OCI-LY7 (cell line): ENCODE data around the gene ATP4A.

Experiments used
- EZH2phosphoT487 ChIP-seq: fragments of 200-600 bp; sonication (generic); IDR thresholded peaks from 2 replicates; pipeline ENCODE4 v1.6.1; 2018; ENCODE audit warnings: low read depth, borderline replicate concordance, mild to moderate bottlenecking, mixed run types, antibody characterized with exemption, low read length, moderate library complexity, mixed read lengths
- TF ChIP-seq, protein P1 (sequence below): fragments of 200-600 bp; sonication (generic); conservative IDR thresholded peaks from 2 replicates; pipeline ENCODE4 v1.5.1; 2014; ENCODE audit warnings: mild to moderate bottlenecking, antibody characterized with exemption, low read length, moderate library complexity, mixed read lengths

DNA sequence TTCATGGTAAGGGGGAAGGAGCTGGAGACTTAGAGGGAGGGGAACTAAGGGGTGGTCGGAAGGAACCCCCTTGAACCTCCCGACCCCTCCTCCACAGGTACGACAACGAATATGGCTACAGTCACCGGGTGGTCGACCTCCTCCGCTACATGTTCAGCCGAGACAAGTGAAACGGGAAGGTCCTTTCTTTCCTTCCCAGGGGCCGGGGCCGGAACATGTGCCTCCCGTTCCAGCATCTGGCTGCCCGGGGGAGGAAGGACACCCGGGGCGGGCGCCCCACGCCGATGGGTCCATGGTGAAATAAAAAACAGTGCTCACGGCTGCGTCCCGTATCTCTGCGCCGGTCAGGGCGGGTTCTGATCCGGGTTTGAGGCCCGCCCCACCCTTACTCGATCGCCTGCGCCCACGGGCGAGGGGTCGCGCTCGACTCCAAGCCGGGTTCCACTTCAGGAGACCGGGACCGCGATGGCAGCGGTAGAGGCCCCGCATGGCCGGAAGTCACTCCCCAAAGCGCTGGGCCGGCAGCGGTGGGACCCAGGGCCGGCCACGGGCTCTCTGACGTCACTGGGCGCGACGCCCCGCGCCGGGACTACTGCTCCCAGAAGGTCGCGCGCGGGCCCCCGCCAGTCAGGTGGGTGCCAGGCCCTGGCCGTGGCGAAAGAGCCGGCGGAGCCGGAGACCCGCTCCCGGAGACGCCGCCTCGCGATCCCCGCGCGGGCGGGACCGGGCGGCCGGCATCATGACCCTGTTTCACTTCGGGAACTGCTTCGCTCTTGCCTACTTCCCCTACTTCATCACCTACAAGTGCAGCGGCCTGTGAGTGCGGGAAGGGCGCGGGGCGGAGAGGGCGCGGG is 18.2 kb downstream of the ATP4A start, which contains the start of gene TMEM147:
- TF ChIP-seq, protein P1, sequence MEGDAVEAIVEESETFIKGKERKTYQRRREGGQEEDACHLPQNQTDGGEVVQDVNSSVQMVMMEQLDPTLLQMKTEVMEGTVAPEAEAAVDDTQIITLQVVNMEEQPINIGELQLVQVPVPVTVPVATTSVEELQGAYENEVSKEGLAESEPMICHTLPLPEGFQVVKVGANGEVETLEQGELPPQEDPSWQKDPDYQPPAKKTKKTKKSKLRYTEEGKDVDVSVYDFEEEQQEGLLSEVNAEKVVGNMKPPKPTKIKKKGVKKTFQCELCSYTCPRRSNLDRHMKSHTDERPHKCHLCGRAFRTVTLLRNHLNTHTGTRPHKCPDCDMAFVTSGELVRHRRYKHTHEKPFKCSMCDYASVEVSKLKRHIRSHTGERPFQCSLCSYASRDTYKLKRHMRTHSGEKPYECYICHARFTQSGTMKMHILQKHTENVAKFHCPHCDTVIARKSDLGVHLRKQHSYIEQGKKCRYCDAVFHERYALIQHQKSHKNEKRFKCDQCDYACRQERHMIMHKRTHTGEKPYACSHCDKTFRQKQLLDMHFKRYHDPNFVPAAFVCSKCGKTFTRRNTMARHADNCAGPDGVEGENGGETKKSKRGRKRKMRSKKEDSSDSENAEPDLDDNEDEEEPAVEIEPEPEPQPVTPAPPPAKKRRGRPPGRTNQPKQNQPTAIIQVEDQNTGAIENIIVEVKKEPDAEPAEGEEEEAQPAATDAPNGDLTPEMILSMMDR, result no peak
- no peak for TF ChIP-seq EZH2phosphoT487
